Cardiac fibroblast (primary cell): ENCODE results near the gene PUSL1.

Experiments
- DNase-seq, 2 donors: peaks; one replicate each; pipeline versions ENCODE4 v3.0.0 to v3.0.0-alpha.2; 2010; ENCODE audit warnings: low read depth in 2 of 2
- H3K4me3 ChIP-seq, 2 donors: replicated peaks in 1 of 2; 1 replicate in 1 of 2; 2 replicates in 1 of 2; pipeline ENCODE4 v1.5.1; 2011; ENCODE audit warnings: low read depth in 2 of 2, low read length in 2 of 2, mild to moderate bottlenecking in 2 of 2, moderate library complexity in 1 of 2
- CTCF ChIP-seq: IDR thresholded peaks from one replicate; pipeline ENCODE4 v1.5.1; 2011; ENCODE audit warnings: low read depth, mild to moderate bottlenecking, low read length, inconsistent platforms

The PUSL1 gene

GRCh38 chr1:1290238-1290731 is 18.1 kb upstream of the PUSL1 start:
- peak; percentile 70 for TF ChIP-seq CTCF
- H3K4me3 ChIP-seq, result no peak overlapping the region
- peak in 1 of 2 donors; percentile 66 for DNase-seq

- no peak overlapping the region for H3K4me3 ChIP-seq
- no peak for TF ChIP-seq CTCF
- no peak for DNase-seq
These were observed 17.3 kb upstream of the PUSL1 start for GRCh38 chr1:1291023-1291528.

- H3K4me3 ChIP-seq, result no peak overlapping the region
- peak; percentile 65 for TF ChIP-seq CTCF
- peak; percentile 73 to 74 for DNase-seq
These were observed 16.6 kb upstream of the PUSL1 start for GRCh38 chr1:1291548-1292441.

GRCh38 chr1:1292442-1292779 is 16.0 kb upstream of the PUSL1 start:
- TF ChIP-seq CTCF, result no peak
- DNase-seq, result no peak
- no peak overlapping the region for H3K4me3 ChIP-seq

GRCh38 chr1:1292851-1293250 is 15.5 kb upstream of the PUSL1 start:
- DNase-seq, result no peak
- no peak for TF ChIP-seq CTCF
- H3K4me3 ChIP-seq, result no peak overlapping the region

- no peak for DNase-seq
- no peak for TF ChIP-seq CTCF
- H3K4me3 ChIP-seq, result no peak overlapping the region
These were observed 14.8 kb upstream of the PUSL1 start for GRCh38 chr1:1293263-1294249.
